ENCODE results near the gene MAP2K1.
"Not testable (repeated sequence)": the region's sequence is repeated elsewhere in the genome, so short reads cannot be mapped to it uniquely, and the experiment has no call there.

- TF ChIP-seq MAFK (IDR thresholded peaks at IDR 0.05; ENCODE audit: low read depth, low read length); MXI1 (IDR thresholded peaks at IDR 0.05; ENCODE audit: borderline replicate concordance, low read depth, low read length); CTCF (conservative IDR thresholded peaks at IDR 0.05; ENCODE audit: low read depth, low read length): not testable (repeated sequence)
Measured at GRCh38 chr15:66500346-66500745, 113.6 kb downstream of the MAP2K1 start.

Data from IMR-90 (cell line).